ENCODE measurements around the gene CDKN1B. TPM values are rescaled to one million over a fixed set of nuclear protein-coding genes. Genes with fewer than 3 reads are reported as not detected.
A peak's percentile ranks its signal among the peaks of the same experiment; 100 is the strongest.

Gene CDKN1B
- total RNA-seq, 6 experiments from 2014 or later = 18.3 to 28.6 (median 24.5) TPM

- ATAC-seq (no peak), DNase-seq (no peak)
- WGBS (ENCODE audit: insufficient coverage, low coverage, low lambda C conversion rate, missing lambda C conversion rate) = 1% methylated on average over 24 of the region's 26 CpGs
- H3K27me3 ChIP-seq = no peaks in the 10 kb centered on the region
- H3K4me3 ChIP-seq = peak overlapping the region; percentile 53 to 73 (median 68)
- peaks cover 0 to 20% (median under 1%) of the 10 kb centered on the region in 4 donors for H3K4me1 ChIP-seq
- peaks cover 0 to 8% (median 3%) of the 10 kb centered on the region in 4 donors for H3K36me3 ChIP-seq
- no peaks in the 10 kb centered on the region for H3K9me3 ChIP-seq
- intact Hi-C loops (cut with DNase I) = no loop called here
- peak; percentile 60 for TF ChIP-seq POLR2A (IDR thresholded peaks at IDR 0.05)
- no peak for TF ChIP-seq CTCF (IDR thresholded peaks at IDR 0.05)
- peak overlapping the region; percentile 97 to 100 (median 99) for H3K27ac ChIP-seq
These were observed 8.9 kb downstream of the CDKN1B start for GRCh38 chr12:12725956-12726554.

- H3K27ac ChIP-seq = peak overlapping the region; percentile 97 to 100 (median 99)
These were observed 9.5 kb downstream of the CDKN1B start for GRCh38 chr12:12726555-12727093.

GRCh38 chr12:12731178-12731577 lies 14.0 kb downstream of the CDKN1B start:
- ATAC-seq (no peak), DNase-seq (no peak)
- TF ChIP-seq POLR2A (IDR thresholded peaks at IDR 0.05) = no peak
- no peak for TF ChIP-seq CTCF (IDR thresholded peaks at IDR 0.05)
- H3K36me3 ChIP-seq = no peaks in the 10 kb centered on the region
- intact Hi-C loops (cut with DNase I) = no loop called here
- H3K9me3 ChIP-seq = no peaks in the 10 kb centered on the region
- H3K4me1 ChIP-seq = peaks cover 0 to 6% (median 0%) of the 10 kb centered on the region in 4 donors
- H3K4me3 ChIP-seq = no peak overlapping the region
- no peak overlapping the region for H3K27ac ChIP-seq
- no peaks in the 10 kb centered on the region for H3K27me3 ChIP-seq

More at GRCh38 chr12:12726555-12727093, 9.5 kb downstream of the CDKN1B start:
- DNase-seq (no peak), ATAC-seq (no peak)
- H3K4me1 ChIP-seq = peaks cover 0 to 15% (median 0%) of the 10 kb centered on the region in 4 donors
- H3K36me3 ChIP-seq = peaks cover 0 to 2% (median under 1%) of the 10 kb centered on the region in 4 donors
- WGBS (ENCODE audit: insufficient coverage, low coverage, low lambda C conversion rate, missing lambda C conversion rate) = 25% methylated on average over 6 of the region's 6 CpGs
- no peak for TF ChIP-seq POLR2A (IDR thresholded peaks at IDR 0.05)
- no peak for TF ChIP-seq CTCF (IDR thresholded peaks at IDR 0.05)
- intact Hi-C loops (cut with DNase I) = no loop called here
- peak overlapping the region; percentile 53 to 73 (median 68) for H3K4me3 ChIP-seq
- no peaks in the 10 kb centered on the region for H3K27me3 ChIP-seq
- H3K9me3 ChIP-seq = no peaks in the 10 kb centered on the region

GRCh38 chr12:12731785-12732184 lies 14.6 kb downstream of the CDKN1B start:
- 97% methylated on average over 6 of the region's 6 CpGs for WGBS (ENCODE audit: insufficient coverage, low coverage, low lambda C conversion rate, missing lambda C conversion rate)
- intact Hi-C loops (cut with DNase I) = no loop called here
- no peaks in the 10 kb centered on the region for H3K9me3 ChIP-seq

More at GRCh38 chr12:12731785-12732184, 14.6 kb downstream of the CDKN1B start:
- Histone ChIP-seq H3K27ac (no peak overlapping the region), H3K4me1 (peaks cover 0 to under 1% (median 0%) of the 10 kb centered on the region in 4 donors), H3K27me3 (no peaks in the 10 kb centered on the region), H3K36me3 (no peaks in the 10 kb centered on the region), H3K4me3 (no peak overlapping the region)
- no peak for DNase-seq
- ATAC-seq = no peak
- TF ChIP-seq POLR2A (IDR thresholded peaks at IDR 0.05) (no peak), CTCF (IDR thresholded peaks at IDR 0.05) (no peak)

Measured in right lobe of liver (tissue), 6 donors.